Measurements from ENCODE around the gene ZNF469.
"Not testable (repeated sequence)": the region's sequence is repeated elsewhere in the genome, so short reads cannot be mapped to it uniquely, and the experiment has no call there.

ZNF469 gene

DNA sequence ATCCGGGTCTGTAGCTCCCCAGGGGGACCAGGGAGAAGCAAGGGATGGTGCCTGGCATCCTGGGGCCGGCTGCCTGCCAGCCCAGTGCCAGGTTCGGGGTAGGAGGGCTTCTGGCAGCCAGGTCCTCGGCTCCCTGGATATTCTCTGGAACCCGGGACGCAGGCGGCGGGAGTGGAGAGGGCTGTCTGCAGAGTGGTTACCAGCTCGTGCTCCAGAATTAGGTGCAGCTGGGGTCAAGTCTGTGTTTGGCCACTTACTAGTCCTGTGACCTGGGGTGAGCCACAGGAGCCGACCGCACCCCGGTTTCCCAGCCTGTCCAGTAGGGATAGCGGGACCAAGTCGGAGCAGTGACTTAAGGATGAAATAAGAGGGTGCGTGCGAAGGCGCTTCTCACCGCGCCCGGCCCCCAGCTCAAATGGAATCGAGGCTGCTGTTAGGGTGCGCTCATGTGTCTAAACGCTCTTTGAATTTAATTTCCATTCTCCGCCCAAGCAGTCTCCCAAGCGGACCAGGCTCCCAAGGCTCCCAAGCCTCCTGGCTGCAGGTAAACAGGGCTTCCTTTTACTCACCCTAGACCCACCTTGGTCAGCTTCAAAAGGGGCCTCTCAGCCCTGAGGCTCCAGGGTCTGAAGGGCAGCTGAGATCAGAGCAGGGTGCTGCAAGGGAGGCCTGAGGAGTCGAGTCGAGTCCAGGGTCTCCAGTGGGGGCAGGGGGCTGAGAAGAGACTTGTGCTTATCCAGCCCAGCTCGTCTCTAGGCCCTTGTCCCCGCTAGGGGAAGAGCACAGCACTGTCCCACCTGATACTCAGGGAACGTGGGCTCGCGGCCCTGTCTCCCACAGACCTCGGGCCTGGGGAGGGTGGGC lies 28.3 kb upstream of the ZNF469 start:
- Histone ChIP-seq H3K27ac (ENCODE audit: low read depth, low read length) (no peak overlapping the region), H3K4me1 (ENCODE audit: control insufficient read depth in 1 of 2, insufficient read depth in 2 of 2, low read length in 2 of 2) (peaks cover 0 to 5% of the 10 kb centered on the region in 2 donors), H3K9me3 (ENCODE audit: control insufficient read depth in 1 of 2, low read length in 2 of 2) (no peaks in the 10 kb centered on the region), H3K4me3 (ENCODE audit: low read depth in 1 of 2, low read length in 2 of 2) (no peak overlapping the region), H3K9ac (ENCODE audit: low read depth in 1 of 2, low read length in 2 of 2) (no peak overlapping the region), H3K36me3 (ENCODE audit: control insufficient read depth in 1 of 2, insufficient read depth in 2 of 2, low read length in 2 of 2) (no peaks in the 10 kb centered on the region), H3K27me3 (ENCODE audit: control insufficient read depth in 1 of 2, insufficient read depth in 2 of 2, low read length in 2 of 2) (no peaks in the 10 kb centered on the region)

DNA sequence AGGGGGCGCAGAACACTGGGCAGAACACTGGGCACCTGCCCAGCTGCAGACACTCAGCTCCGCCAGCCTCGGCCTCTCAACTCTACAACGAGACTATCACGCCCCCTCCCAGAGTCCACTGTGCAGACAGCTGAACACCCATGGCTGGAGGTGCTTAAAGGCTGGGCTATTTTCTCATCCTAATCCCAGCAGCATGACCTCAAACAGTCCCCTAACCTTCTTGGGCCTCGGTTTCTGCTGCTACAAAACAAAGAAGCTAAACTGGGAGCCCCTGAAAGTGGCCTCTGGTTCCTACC lies 27.7 kb upstream of the ZNF469 start:
- Histone ChIP-seq H3K27ac (ENCODE audit: low read depth, low read length) (no peak overlapping the region), H3K27me3 (ENCODE audit: control insufficient read depth in 1 of 2, insufficient read depth in 2 of 2, low read length in 2 of 2) (no peaks in the 10 kb centered on the region), H3K9ac (ENCODE audit: low read depth in 1 of 2, low read length in 2 of 2) (no peak overlapping the region), H3K36me3 (ENCODE audit: control insufficient read depth in 1 of 2, insufficient read depth in 2 of 2, low read length in 2 of 2) (no peaks in the 10 kb centered on the region), H3K4me3 (ENCODE audit: low read depth in 1 of 2, low read length in 2 of 2) (no peak overlapping the region), H3K4me1 (ENCODE audit: control insufficient read depth in 1 of 2, insufficient read depth in 2 of 2, low read length in 2 of 2) (peaks cover 0 to 5% of the 10 kb centered on the region in 2 donors), H3K9me3 (ENCODE audit: control insufficient read depth in 1 of 2, low read length in 2 of 2) (no peaks in the 10 kb centered on the region)

DNA sequence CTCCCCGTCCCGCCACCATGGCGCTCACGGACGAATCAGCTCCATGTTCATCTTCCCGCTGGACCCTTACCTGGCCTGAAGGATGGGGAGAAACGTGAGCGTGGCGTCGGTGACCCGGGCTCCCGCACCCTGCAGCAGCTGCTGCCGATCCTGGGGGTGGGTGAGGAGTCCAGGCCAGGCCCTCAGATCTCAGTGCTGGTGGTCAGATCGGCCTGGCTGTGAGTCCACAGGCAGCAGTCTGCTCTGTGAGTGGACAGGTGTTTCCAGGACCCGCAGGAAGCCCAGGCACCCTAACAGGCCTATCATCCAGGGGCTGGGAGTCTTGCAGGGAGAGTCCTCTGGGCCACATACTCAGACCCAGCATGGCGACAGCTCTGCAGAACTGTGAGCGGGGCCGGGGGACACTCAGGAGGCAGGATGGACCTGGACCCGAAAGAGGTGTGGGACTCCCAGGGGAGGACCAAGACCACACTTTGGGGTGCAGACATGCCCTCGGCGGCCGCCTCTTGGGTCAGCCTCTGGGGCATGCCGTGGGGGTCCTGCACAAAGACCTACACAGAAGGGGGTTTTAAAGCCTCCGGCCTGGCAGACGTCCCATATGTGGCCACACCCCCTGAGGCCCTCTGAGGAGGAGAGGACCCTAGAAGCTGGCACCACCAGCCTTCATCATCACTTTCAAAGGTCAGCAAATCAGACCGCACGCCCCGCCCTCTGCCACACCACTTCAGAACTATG lies 27.2 kb upstream of the ZNF469 start:
- no peaks in the 10 kb centered on the region for H3K9me3 ChIP-seq (ENCODE audit: control insufficient read depth in 1 of 2, low read length in 2 of 2)
- no peak overlapping the region for H3K9ac ChIP-seq (ENCODE audit: low read depth in 1 of 2, low read length in 2 of 2)
- no peaks in the 10 kb centered on the region for H3K36me3 ChIP-seq (ENCODE audit: control insufficient read depth in 1 of 2, insufficient read depth in 2 of 2, low read length in 2 of 2)
- H3K27ac ChIP-seq (ENCODE audit: low read depth, low read length): no peak overlapping the region
- H3K4me1 ChIP-seq (ENCODE audit: control insufficient read depth in 1 of 2, insufficient read depth in 2 of 2, low read length in 2 of 2): peaks cover 0 to 5% of the 10 kb centered on the region in 2 donors
- H3K27me3 ChIP-seq (ENCODE audit: control insufficient read depth in 1 of 2, insufficient read depth in 2 of 2, low read length in 2 of 2): no peaks in the 10 kb centered on the region
- H3K4me3 ChIP-seq (ENCODE audit: low read depth in 1 of 2, low read length in 2 of 2): no peak overlapping the region

DNA sequence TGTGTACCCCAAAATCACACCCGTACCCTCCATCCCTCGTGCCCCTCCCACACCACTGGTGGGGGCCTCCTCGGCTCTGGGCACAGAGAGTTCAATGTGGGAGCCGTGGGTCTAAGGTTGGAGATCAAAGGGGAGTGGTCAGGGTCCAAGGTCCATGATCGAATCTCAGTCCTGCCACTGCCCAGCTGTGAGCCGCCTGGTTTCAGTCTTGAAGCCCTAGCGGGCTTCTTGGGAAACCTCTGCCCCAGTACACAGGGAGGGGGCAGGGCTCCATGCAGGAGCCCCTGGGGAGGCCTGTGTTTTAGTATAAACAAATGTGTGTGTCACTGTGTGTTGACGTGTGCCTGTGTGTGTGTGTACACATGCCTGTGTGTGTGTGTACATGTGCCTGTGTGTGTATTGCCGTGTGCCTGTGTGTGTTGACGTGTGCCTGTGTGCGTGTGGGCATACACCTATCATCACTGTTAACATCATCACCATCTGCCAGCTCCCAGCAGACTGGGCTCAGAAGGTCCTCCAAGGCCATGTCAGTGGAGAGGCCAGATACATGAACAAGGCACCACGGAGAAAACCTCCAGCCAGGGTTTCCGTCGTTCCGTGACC lies 26.5 kb upstream of the ZNF469 start:
- no peak overlapping the region for H3K27ac ChIP-seq (ENCODE audit: low read depth, low read length)
- no peaks in the 10 kb centered on the region for H3K27me3 ChIP-seq (ENCODE audit: control insufficient read depth in 1 of 2, insufficient read depth in 2 of 2, low read length in 2 of 2)
- H3K4me3 ChIP-seq (ENCODE audit: low read depth in 1 of 2, low read length in 2 of 2): no peak overlapping the region
- H3K4me1 ChIP-seq (ENCODE audit: control insufficient read depth in 1 of 2, insufficient read depth in 2 of 2, low read length in 2 of 2): peaks cover 0 to 5% of the 10 kb centered on the region in 2 donors
- no peaks in the 10 kb centered on the region for H3K36me3 ChIP-seq (ENCODE audit: control insufficient read depth in 1 of 2, insufficient read depth in 2 of 2, low read length in 2 of 2)
- no peak overlapping the region for H3K9ac ChIP-seq (ENCODE audit: low read depth in 1 of 2, low read length in 2 of 2)
- no peaks in the 10 kb centered on the region for H3K9me3 ChIP-seq (ENCODE audit: control insufficient read depth in 1 of 2, low read length in 2 of 2)

DNA sequence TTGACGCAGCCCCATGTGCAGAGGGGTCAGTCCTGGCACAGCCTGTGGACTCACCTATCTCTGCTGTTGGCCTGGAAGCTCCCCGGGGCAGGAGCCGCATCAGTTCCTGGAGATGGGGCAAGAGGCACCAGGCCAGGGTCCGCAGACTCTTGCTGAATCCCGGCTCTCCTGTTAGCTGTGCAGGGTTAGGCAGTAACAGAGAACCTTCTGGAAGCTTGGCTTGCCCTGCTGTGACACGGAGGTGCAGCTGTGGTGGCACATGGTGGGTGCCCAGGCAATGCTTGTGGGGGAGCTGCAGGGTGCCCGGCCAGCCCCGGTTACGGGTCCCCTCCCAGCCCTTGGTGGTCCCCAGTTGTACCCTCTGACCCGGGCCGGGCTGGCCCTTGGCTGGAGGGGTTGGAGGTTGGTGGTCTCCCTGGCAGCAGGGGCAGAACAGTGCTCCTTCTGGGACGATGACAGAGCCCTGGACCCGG lies 26.0 kb upstream of the ZNF469 start:
- H3K9ac ChIP-seq (ENCODE audit: low read depth in 1 of 2, low read length in 2 of 2): no peak overlapping the region
- peaks cover 0 to 2% of the 10 kb centered on the region in 2 donors for H3K27me3 ChIP-seq (ENCODE audit: control insufficient read depth in 1 of 2, insufficient read depth in 2 of 2, low read length in 2 of 2)
- H3K27ac ChIP-seq (ENCODE audit: low read depth, low read length): no peak overlapping the region
- H3K4me1 ChIP-seq (ENCODE audit: control insufficient read depth in 1 of 2, insufficient read depth in 2 of 2, low read length in 2 of 2): peaks cover 0 to 5% of the 10 kb centered on the region in 2 donors
- no peaks in the 10 kb centered on the region for H3K36me3 ChIP-seq (ENCODE audit: control insufficient read depth in 1 of 2, insufficient read depth in 2 of 2, low read length in 2 of 2)
- H3K9me3 ChIP-seq (ENCODE audit: control insufficient read depth in 1 of 2, low read length in 2 of 2): no peaks in the 10 kb centered on the region
- H3K4me3 ChIP-seq (ENCODE audit: low read depth in 1 of 2, low read length in 2 of 2): no peak overlapping the region

DNA sequence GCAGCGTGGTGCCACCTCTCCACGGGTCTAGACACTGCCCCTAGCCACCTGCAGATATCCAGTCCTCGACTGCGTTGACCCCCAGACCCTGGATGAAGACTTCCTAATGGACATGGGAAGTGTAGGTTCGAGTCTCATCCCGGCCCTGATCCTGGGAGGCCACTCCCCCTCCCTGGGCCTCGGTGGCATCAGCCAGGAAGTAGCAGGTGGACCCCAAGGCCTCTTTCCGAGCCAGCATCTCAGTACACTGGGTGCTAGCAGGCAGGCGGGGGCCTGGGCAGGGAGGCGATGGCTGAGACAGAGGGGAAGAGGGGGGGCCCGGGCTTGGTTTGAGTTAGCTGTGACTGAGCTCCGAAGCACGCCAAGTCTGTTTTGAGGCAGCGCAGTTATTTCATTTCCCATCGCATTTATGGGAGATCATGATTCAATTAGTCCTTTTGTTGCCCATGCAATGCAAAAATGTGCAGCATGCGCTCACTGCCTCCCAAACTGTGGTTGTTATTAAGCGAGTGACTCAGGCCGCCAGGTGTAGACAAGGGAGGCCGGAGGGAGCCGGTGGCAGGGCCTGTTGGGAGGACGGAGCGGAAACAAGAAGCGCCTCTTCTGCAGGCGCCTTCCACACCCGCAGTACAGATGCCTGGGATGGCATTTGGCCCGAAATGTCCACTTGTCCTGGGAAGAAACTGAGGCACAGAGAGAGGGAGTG lies 25.3 kb upstream of the ZNF469 start:
- H3K9me3 ChIP-seq (ENCODE audit: control insufficient read depth in 1 of 2, low read length in 2 of 2): no peaks in the 10 kb centered on the region
- H3K4me1 ChIP-seq (ENCODE audit: control insufficient read depth in 1 of 2, insufficient read depth in 2 of 2, low read length in 2 of 2): peaks cover 0 to 5% of the 10 kb centered on the region in 2 donors
- H3K4me3 ChIP-seq (ENCODE audit: low read depth in 1 of 2, low read length in 2 of 2): no peak overlapping the region
- peaks cover 0 to 6% of the 10 kb centered on the region in 2 donors for H3K27me3 ChIP-seq (ENCODE audit: control insufficient read depth in 1 of 2, insufficient read depth in 2 of 2, low read length in 2 of 2)
- H3K9ac ChIP-seq (ENCODE audit: low read depth in 1 of 2, low read length in 2 of 2): no peak overlapping the region
- no peak overlapping the region for H3K27ac ChIP-seq (ENCODE audit: low read depth, low read length)
- no peaks in the 10 kb centered on the region for H3K36me3 ChIP-seq (ENCODE audit: control insufficient read depth in 1 of 2, insufficient read depth in 2 of 2, low read length in 2 of 2)

DNA sequence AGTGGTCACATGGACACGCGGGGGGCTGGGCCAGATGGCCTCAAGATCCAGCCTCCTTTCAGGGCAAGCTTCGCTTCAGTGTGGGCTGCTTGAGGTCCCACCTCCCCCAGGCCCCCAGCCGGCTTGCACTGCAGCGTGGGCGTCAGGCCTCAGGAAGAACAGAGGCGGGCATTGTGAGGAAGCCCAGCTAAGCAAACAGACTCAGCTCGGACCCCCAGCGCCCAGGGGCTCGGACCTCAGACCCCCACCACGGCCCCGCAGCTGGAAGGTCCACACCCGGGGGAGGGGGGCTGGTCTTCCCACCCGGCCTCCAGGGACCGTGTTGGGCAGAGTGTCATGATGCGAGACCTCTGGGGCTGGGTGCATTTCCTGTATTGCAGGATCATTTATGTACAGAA lies 24.7 kb upstream of the ZNF469 start:
- H3K27ac ChIP-seq (ENCODE audit: low read depth, low read length): no peak overlapping the region
- H3K9me3 ChIP-seq (ENCODE audit: control insufficient read depth in 1 of 2, low read length in 2 of 2): no peaks in the 10 kb centered on the region
- H3K36me3 ChIP-seq (ENCODE audit: control insufficient read depth in 1 of 2, insufficient read depth in 2 of 2, low read length in 2 of 2): no peaks in the 10 kb centered on the region
- no peak overlapping the region for H3K4me3 ChIP-seq (ENCODE audit: low read depth in 1 of 2, low read length in 2 of 2)
- H3K4me1 ChIP-seq (ENCODE audit: control insufficient read depth in 1 of 2, insufficient read depth in 2 of 2, low read length in 2 of 2): peaks cover 0 to 5% of the 10 kb centered on the region in 2 donors
- no peak overlapping the region for H3K9ac ChIP-seq (ENCODE audit: low read depth in 1 of 2, low read length in 2 of 2)
- H3K27me3 ChIP-seq (ENCODE audit: control insufficient read depth in 1 of 2, insufficient read depth in 2 of 2, low read length in 2 of 2): peaks cover 0 to 6% of the 10 kb centered on the region in 2 donors

DNA sequence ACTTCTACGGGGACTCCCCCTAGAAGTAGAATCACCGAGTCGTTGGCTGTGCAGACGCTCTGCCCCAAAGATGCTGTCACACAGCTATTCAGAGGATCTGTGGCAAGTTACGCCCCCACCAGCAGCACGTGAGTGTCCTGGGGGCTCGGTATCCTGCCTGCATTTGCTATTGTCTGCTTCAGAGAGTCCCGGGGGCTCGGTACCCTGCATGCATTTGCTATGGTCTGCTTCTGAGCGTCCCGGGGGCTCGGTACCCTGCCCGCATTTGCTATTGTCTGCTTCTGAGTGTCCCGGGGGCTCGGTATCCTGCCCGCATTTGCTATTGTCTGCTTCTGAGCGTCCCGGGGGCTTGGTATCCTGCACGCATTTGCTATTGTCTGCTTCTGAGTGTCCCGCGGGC lies 23.8 kb upstream of the ZNF469 start:
- no peak overlapping the region for H3K9ac ChIP-seq (ENCODE audit: low read depth in 1 of 2, low read length in 2 of 2)
- peaks cover 0 to 6% of the 10 kb centered on the region in 2 donors for H3K27me3 ChIP-seq (ENCODE audit: control insufficient read depth in 1 of 2, insufficient read depth in 2 of 2, low read length in 2 of 2)
- no peaks in the 10 kb centered on the region for H3K9me3 ChIP-seq (ENCODE audit: control insufficient read depth in 1 of 2, low read length in 2 of 2)
- no peak overlapping the region for H3K4me3 ChIP-seq (ENCODE audit: low read depth in 1 of 2, low read length in 2 of 2)
- H3K27ac ChIP-seq (ENCODE audit: low read depth, low read length): no peak overlapping the region
- no peaks in the 10 kb centered on the region for H3K36me3 ChIP-seq (ENCODE audit: control insufficient read depth in 1 of 2, insufficient read depth in 2 of 2, low read length in 2 of 2)
- H3K4me1 ChIP-seq (ENCODE audit: control insufficient read depth in 1 of 2, insufficient read depth in 2 of 2, low read length in 2 of 2): peaks cover 0 to 5% of the 10 kb centered on the region in 2 donors

DNA sequence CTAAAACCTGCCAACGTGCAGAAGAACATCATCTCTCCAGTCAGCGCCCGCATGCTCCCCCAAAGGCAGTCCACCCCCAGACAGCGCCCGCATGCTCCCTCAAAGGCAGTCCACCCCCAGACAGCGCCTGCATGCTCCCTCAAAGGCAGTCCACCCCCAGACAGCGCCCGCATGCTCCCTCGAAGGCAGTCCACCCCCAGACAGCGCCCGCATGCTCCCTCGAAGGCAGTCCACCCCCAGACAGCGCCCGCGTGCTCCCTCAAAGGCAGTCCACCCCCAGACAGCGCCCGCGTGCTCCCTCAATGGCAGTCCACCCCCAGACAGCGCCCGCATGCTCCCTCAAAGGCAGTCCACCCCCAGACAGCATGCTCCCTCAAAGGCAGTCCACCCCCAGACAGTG lies 22.4 kb upstream of the ZNF469 start:
- H3K9me3 ChIP-seq (ENCODE audit: control insufficient read depth in 1 of 2, low read length in 2 of 2); H3K27me3 ChIP-seq (ENCODE audit: control insufficient read depth in 1 of 2, insufficient read depth in 2 of 2, low read length in 2 of 2); H3K4me1 ChIP-seq (ENCODE audit: control insufficient read depth in 1 of 2, insufficient read depth in 2 of 2, low read length in 2 of 2); H3K27ac ChIP-seq (ENCODE audit: low read depth, low read length); H3K9ac ChIP-seq (ENCODE audit: low read depth in 1 of 2, low read length in 2 of 2); H3K36me3 ChIP-seq (ENCODE audit: control insufficient read depth in 1 of 2, insufficient read depth in 2 of 2, low read length in 2 of 2); H3K4me3 ChIP-seq (ENCODE audit: low read depth in 1 of 2, low read length in 2 of 2): not testable (repeated sequence)
